Nephron progenitor cell (in vitro differentiated cells): ENCODE results near the gene DAB2IP.
"Not testable (repeated sequence)": the region's sequence is repeated elsewhere in the genome, so short reads cannot be mapped to it uniquely, and the experiment has no call there.

Experiments used
- DNase-seq: peaks from one replicate; pipeline ENCODE4 v3.0.0; 2021
- H3K27ac Mint-ChIP-seq: 2 replicates; pipeline ENCODE4 v1.8.0; 2021; ENCODE audit warnings: mild to moderate bottlenecking, moderate library complexity, mixed read lengths
- H3K27me3 Mint-ChIP-seq: 2 replicates; pipeline ENCODE4 v1.8.0; 2021; ENCODE audit warnings: mild to moderate bottlenecking, low read depth, mixed read lengths; ENCODE audit not compliant: poor library complexity
- H3K36me3 Mint-ChIP-seq: 2 replicates; pipeline ENCODE4 v1.8.0; 2021; ENCODE audit warnings: low read depth, mixed read lengths
- H3K4me1 Mint-ChIP-seq: 2 replicates; pipeline ENCODE4 v1.8.0; 2021; ENCODE audit warnings: mixed read lengths
- H3K4me3 Mint-ChIP-seq: 2 replicates; pipeline ENCODE4 v1.8.0; 2021; ENCODE audit warnings: mild to moderate bottlenecking, moderate library complexity, mixed read lengths
- H3K9me3 Mint-ChIP-seq: 2 replicates; pipeline ENCODE4 v1.8.0; 2021; ENCODE audit warnings: mild to moderate bottlenecking, moderate library complexity, mixed read lengths
- TF ChIP-seq, protein P1 (sequence below): fragments of 200-600 bp; sonication (generic); IDR thresholded peaks from 2 replicates; pipeline ENCODE4 v1.5.0; 2021; ENCODE audit warnings: antibody characterized with exemption

Gene DAB2IP

DNA sequence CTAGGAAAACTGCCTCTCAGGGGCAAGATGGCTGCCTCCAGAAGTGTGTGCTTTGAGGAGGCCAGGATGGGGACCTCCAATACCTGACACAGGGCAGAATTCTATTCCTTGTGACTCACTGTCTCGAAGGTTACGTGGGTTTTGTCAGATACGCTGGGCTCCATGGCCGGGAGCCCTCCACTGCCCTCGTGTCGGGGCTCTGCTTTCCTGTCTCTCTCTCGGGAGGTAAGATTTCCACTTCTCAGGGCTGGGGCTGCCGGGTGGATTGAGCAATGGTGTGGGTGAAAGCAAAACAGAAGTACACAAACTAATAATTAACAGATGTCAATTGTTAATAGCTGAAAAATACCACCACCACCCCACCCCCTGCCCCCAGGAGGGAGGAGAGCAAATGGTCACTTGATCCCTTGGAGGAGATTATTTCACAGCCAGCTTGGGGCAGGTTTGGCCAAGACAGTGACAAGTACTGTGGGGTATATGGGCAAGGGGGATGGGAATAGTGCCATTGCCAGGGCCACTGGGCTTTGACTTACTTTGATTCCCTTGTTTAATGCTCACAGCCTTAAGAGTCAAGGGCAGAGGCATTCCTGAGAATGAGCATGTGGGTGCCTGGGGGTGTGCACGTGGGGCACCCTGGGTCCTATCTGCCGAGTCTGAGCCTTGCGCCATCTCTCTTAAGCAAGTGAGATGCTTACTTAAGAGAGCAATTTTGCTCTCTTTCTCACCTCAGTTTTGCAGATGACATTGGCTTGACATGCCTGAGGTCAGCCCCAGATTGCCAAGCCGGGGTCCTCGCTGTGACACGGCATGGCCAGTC, 28.8 kb upstream of the DAB2IP start:
- Mint-ChIP-seq H3K9me3 (no peaks in the 10 kb centered on the region), H3K36me3 (no peaks in the 10 kb centered on the region), H3K4me1 (peaks cover 43% of the 10 kb centered on the region), H3K4me3 (no peak overlapping the region), H3K27ac (peak overlapping the region; percentile 90), H3K27me3 (peaks cover 7% of the 10 kb centered on the region)
- TF ChIP-seq, protein P1, sequence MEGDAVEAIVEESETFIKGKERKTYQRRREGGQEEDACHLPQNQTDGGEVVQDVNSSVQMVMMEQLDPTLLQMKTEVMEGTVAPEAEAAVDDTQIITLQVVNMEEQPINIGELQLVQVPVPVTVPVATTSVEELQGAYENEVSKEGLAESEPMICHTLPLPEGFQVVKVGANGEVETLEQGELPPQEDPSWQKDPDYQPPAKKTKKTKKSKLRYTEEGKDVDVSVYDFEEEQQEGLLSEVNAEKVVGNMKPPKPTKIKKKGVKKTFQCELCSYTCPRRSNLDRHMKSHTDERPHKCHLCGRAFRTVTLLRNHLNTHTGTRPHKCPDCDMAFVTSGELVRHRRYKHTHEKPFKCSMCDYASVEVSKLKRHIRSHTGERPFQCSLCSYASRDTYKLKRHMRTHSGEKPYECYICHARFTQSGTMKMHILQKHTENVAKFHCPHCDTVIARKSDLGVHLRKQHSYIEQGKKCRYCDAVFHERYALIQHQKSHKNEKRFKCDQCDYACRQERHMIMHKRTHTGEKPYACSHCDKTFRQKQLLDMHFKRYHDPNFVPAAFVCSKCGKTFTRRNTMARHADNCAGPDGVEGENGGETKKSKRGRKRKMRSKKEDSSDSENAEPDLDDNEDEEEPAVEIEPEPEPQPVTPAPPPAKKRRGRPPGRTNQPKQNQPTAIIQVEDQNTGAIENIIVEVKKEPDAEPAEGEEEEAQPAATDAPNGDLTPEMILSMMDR: no peak
- no peak for DNase-seq

DNA sequence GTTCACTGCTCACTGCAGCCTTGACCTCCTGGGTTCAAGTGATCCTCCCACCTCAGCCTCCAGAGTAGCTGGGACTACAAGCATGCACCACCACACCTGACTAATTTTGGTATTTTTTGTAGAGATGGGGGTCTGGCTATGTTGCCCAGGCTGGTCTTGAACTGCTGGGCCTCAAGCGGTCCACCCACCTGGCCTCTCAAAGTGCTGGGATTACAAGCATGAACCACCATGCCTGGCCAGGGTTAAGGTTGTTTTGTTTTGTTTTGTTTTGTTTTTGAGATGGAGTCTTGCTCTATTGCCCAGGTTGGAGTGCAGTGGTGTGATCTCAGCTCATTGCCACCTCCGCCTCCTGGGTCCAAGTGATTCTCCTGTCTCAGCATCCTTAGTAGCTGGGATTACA, 28.0 kb upstream of the DAB2IP start:
- H3K27me3 Mint-ChIP-seq, DNase-seq, H3K27ac Mint-ChIP-seq, H3K4me3 Mint-ChIP-seq, H3K36me3 Mint-ChIP-seq, H3K9me3 Mint-ChIP-seq: not testable (repeated sequence)
- peaks cover 50% of the 10 kb centered on the region for H3K4me1 Mint-ChIP-seq

- TF ChIP-seq, protein P1: no peak
- no peak for DNase-seq
- no peaks in the 10 kb centered on the region for H3K36me3 Mint-ChIP-seq
- no peak overlapping the region for H3K4me3 Mint-ChIP-seq
- H3K4me1 Mint-ChIP-seq: peaks cover 57% of the 10 kb centered on the region
- H3K27me3 Mint-ChIP-seq: peaks cover 3% of the 10 kb centered on the region
- H3K27ac Mint-ChIP-seq: no peak overlapping the region
- no peaks in the 10 kb centered on the region for H3K9me3 Mint-ChIP-seq
Observed at GRCh38 chr9:121625590-121625989, 25.8 kb upstream of the DAB2IP start.

- TF ChIP-seq, protein P1: no peak
- Mint-ChIP-seq H3K36me3 (no peaks in the 10 kb centered on the region), H3K4me1 (peaks cover 54% of the 10 kb centered on the region), H3K4me3 (no peak overlapping the region), H3K9me3 (no peaks in the 10 kb centered on the region), H3K27me3 (peaks cover 3% of the 10 kb centered on the region), H3K27ac (no peak overlapping the region)
- DNase-seq: no peak
Observed at GRCh38 chr9:121626012-121626411, 25.4 kb upstream of the DAB2IP start.

DNA sequence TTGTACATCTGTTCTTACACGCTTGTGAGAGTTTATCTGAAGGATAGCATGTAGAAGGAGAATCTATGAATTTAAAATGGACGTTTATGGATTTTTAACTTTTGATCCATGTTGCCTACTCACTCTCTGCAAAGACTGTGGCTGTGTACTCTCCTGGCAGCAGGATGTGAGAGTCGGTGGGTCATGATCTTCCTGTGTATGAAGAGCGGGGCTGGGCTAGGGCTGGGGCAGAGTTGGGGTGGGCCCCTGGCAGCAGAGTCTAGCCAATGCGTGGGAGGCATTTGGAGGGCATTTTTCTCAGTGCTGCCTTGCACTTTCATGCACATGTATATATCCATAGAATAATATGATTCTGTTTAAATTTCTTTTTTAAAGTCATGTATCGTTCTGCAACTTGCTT, 24.0 kb upstream of the DAB2IP start:
- Mint-ChIP-seq H3K27ac (peak overlapping the region; percentile 53), H3K4me1 (peaks cover 58% of the 10 kb centered on the region), H3K9me3 (no peaks in the 10 kb centered on the region), H3K27me3 (peaks cover 8% of the 10 kb centered on the region), H3K4me3 (peak overlapping the region; percentile 45), H3K36me3 (no peaks in the 10 kb centered on the region)
- TF ChIP-seq, protein P1: no peak
- no peak for DNase-seq

DNA sequence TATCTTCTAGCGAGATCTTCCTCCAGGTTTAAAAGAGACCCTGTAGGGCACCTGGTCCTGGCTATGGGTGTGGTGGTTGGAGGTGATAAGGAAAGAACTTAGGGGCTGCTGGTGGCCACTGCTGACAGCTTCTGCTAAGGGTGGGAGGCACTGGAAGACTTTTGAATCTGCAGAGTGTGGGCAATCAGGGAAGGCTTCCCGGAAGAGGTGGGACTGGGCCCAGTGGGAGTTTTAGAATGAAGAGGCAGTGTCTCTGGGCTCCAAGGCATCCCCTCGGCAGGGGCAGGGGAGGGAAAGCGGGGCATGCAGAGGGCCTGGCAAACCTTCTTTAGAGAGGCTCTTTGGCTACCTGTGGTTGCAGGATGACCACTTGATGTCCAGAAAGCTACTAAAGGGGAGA, 23.0 kb upstream of the DAB2IP start:
- Mint-ChIP-seq H3K36me3 (no peaks in the 10 kb centered on the region), H3K27ac (no peak overlapping the region)
- TF ChIP-seq, protein P1: no peak

More for the DNA sequence above, 23.0 kb upstream of the DAB2IP start:
- H3K4me3 Mint-ChIP-seq: no peak overlapping the region
- H3K9me3 Mint-ChIP-seq: no peaks in the 10 kb centered on the region
- peaks cover 8% of the 10 kb centered on the region for H3K27me3 Mint-ChIP-seq
- H3K4me1 Mint-ChIP-seq: peaks cover 62% of the 10 kb centered on the region
- no peak for DNase-seq
